PC-3 (cell line): ENCODE results near the gene VAV3. TPM values are rescaled to one million over a fixed set of nuclear protein-coding genes. Genes with fewer than 3 reads are reported as not detected.

Source experiments
- ATAC-seq: fragments of 200-7000 bp; cut with Tn5 transposase; 2 replicates; pipeline ENCODE4 v1.9.1; 2020; ENCODE audit warnings: mild to moderate bottlenecking, moderate library complexity
- BruUV-seq: library from RNA; stranded (reverse); fragments of 400-500 nt; replicated peaks from 2 replicates; lab custom pipeline; 2021; lab: Mats Ljungman, UMichigan
- CTCF ChIA-PET: fragments of 300-600 bp; sonication (Branson Sonifier 250); formaldehyde crosslinking; loops from one replicate; lab custom pipeline; 2022; ENCODE audit warnings: antibody characterized with exemption; lab: Charles Lee
- POLR2A ChIA-PET: fragments of 300-600 bp; sonication (Branson Sonifier 250); formaldehyde crosslinking; loops from one replicate; lab custom pipeline; 2022; ENCODE audit warnings: antibody characterized with exemption; ENCODE audit not compliant: unreplicated experiment; lab: Charles Lee
- DNase-seq: peaks from one replicate; pipeline ENCODE4 v3.0.0-alpha.2; 2015
- H2AFZ ChIP-seq: fragments of 300-600 bp; sonication (generic); 2 replicates; pipeline ENCODE4 v1.6.0; 2016; ENCODE audit warnings: antibody characterized with exemption, low read length
- H3F3A ChIP-seq: fragments of 300-600 bp; sonication (generic); one replicate; pipeline ENCODE4 v1.6.0; 2017; ENCODE audit warnings: antibody characterized with exemption, low read length, control low read depth, mild to moderate bottlenecking; ENCODE audit not compliant: unreplicated experiment
- H3K27ac ChIP-seq: fragments of 300-600 bp; sonication (generic); 2 replicates; pipeline ENCODE4 v1.5.1; 2016; ENCODE audit warnings: mild to moderate bottlenecking, low read length
- H3K27me3 ChIP-seq: fragments of 300-600 bp; sonication (generic); 2 replicates; pipeline ENCODE4 v1.6.1; 2016; ENCODE audit warnings: low read length, mixed read lengths
- H3K36me3 ChIP-seq: fragments of 300-600 bp; sonication (generic); 2 replicates; pipeline ENCODE4 v1.6.1; 2016; ENCODE audit warnings: low read depth, mixed run types, low read length, mixed read lengths
- H3K4me1 ChIP-seq: fragments of 300-600 bp; sonication (generic); 2 replicates; pipeline ENCODE4 v1.5.1; 2016; ENCODE audit warnings: low read length; ENCODE audit not compliant: insufficient read depth
- H3K4me2 ChIP-seq: fragments of 300-600 bp; sonication (generic); 2 replicates; pipeline ENCODE4 v1.6.0; 2016; ENCODE audit warnings: low read length
- H3K4me3 ChIP-seq: fragments of 300-600 bp; sonication (generic); 2 replicates; pipeline ENCODE4 v1.5.1; 2016; ENCODE audit warnings: mild to moderate bottlenecking, low read length, mixed read lengths
- H3K79me2 ChIP-seq: fragments of 300-600 bp; sonication (generic); 2 replicates; pipeline ENCODE4 v1.6.1; 2017; ENCODE audit warnings: low read length, mixed read lengths
- H3K9ac ChIP-seq: fragments of 300-600 bp; sonication (generic); 2 replicates; pipeline ENCODE4 v1.6.0; 2016; ENCODE audit warnings: mild to moderate bottlenecking, low read length
- H3K9me2 ChIP-seq: fragments of 300-600 bp; sonication (generic); replicated peaks from 2 replicates; pipeline ENCODE4 v1.6.1; 2016; ENCODE audit warnings: mixed run types, low read length, mixed read lengths
- H3K9me3 ChIP-seq: fragments of 300-600 bp; sonication (generic); 2 replicates; pipeline ENCODE4 v1.6.1; 2016; ENCODE audit warnings: low read length, mixed read lengths
- H4K20me1 ChIP-seq: fragments of 300-600 bp; sonication (generic); 2 replicates; pipeline ENCODE4 v1.6.1; 2016; ENCODE audit warnings: low read length, mixed read lengths
- EZH2 ChIP-seq: fragments of 300-600 bp; sonication (generic); IDR thresholded peaks from one replicate; pipeline ENCODE4 v1.6.1; 2017; ENCODE audit warnings: antibody characterized with exemption, mild to moderate bottlenecking, low read length; ENCODE audit not compliant: unreplicated experiment
- EZH2phosphoT487 ChIP-seq: fragments of 300-600 bp; sonication (generic); IDR thresholded peaks from 2 replicates; pipeline ENCODE4 v1.6.1; 2018; ENCODE audit warnings: mild to moderate bottlenecking, antibody characterized with exemption, low read length, borderline replicate concordance
- intact Hi-C: fragments of 100-400 bp; cut with micrococcal nuclease; formaldehyde crosslinking; loops from 2 replicates; pipeline ENCODE4 v1.9.0; 2023
- total RNA-seq: library from RNA; depleted of rRNA; stranded (reverse); fragments of >200 nt; gene quantifications from 2 replicates; pipeline ENCODE4 v1.2.3, GENCODE V29; 2014
- TF ChIP-seq, protein P1 (sequence below): fragments of 300-600 bp; sonication (generic); conservative IDR thresholded peaks from 2 replicates; pipeline ENCODE4 v1.5.1; 2017; ENCODE audit warnings: antibody characterized with exemption, low read depth, mild to moderate bottlenecking, low read length

VAV3 gene
- total RNA-seq, 1 experiment from 2014 or later = 0.73 TPM

DNA sequence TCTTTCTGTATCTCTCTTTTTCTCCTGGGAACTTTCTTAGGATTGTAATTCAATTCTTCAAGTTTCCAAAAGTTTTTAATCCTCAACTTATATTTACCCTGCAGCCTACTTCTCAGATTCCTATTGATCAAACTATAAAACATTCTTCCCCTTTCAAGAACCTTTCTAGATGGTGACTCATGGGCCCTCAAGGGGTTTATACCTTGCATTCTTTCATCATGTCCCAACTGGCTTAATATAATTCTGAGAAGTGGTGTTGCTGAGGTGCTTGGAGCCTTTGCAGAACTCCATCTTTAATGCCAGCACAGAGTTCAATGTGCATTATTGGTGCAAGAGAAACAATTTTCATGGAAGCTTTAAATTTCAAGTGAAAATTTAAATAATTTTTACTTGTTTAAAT, 273.4 kb downstream of the VAV3 start:
- intact Hi-C loops = no loop called here
- Histone ChIP-seq H2AFZ (no peak overlapping the region), H3K27ac (peak overlapping the region; percentile 83), H3K9me2 (no peaks in the 10 kb centered on the region), H3K27me3 (no peaks in the 10 kb centered on the region), H3K4me2 (peak overlapping the region; percentile 54), H3K4me3 (no peak overlapping the region), H3K79me2 (no peaks in the 10 kb centered on the region), H3K36me3 (no peaks in the 10 kb centered on the region), H3K9ac (no peak overlapping the region), H3K4me1 (peaks cover 52% of the 10 kb centered on the region), H3F3A (no peaks in the 10 kb centered on the region), H4K20me1 (no peaks in the 10 kb centered on the region), H3K9me3 (no peaks in the 10 kb centered on the region)
- DNase-seq = peak; percentile 95
- TF ChIP-seq EZH2phosphoT487 (no peak), EZH2 (no peak)
- TF ChIP-seq, protein P1, sequence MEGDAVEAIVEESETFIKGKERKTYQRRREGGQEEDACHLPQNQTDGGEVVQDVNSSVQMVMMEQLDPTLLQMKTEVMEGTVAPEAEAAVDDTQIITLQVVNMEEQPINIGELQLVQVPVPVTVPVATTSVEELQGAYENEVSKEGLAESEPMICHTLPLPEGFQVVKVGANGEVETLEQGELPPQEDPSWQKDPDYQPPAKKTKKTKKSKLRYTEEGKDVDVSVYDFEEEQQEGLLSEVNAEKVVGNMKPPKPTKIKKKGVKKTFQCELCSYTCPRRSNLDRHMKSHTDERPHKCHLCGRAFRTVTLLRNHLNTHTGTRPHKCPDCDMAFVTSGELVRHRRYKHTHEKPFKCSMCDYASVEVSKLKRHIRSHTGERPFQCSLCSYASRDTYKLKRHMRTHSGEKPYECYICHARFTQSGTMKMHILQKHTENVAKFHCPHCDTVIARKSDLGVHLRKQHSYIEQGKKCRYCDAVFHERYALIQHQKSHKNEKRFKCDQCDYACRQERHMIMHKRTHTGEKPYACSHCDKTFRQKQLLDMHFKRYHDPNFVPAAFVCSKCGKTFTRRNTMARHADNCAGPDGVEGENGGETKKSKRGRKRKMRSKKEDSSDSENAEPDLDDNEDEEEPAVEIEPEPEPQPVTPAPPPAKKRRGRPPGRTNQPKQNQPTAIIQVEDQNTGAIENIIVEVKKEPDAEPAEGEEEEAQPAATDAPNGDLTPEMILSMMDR = no peak
- ATAC-seq = peak; percentile 52
- ChIA-PET CTCF (no interaction called here), POLR2A (no interaction called here)
- BruUV-seq = no TSS peak

DNA sequence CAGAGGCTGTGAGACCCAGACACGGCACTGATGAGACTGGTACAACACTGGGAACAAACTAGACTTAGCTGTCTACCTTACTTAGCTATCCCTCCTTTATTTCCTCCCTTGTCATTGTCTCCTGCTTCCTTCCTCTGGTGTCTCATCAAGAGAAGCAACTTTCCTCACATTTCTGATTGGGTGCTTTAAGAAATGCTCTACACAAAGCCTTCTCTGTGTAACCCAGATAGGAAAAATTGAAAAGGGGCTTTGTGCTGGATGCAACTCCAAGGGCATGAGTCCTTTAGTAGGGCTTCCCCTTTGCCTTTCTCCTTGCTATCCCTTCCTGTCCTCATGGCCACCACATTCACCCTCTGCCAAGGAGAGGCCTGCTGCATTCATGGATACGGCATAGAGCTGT, 274.5 kb downstream of the VAV3 start:
- Histone ChIP-seq H3K9me2 (no peaks in the 10 kb centered on the region), H3K4me2 (no peak overlapping the region), H3K9me3 (no peaks in the 10 kb centered on the region), H3K4me1 (peaks cover 52% of the 10 kb centered on the region), H3K27me3 (no peaks in the 10 kb centered on the region), H3K36me3 (no peaks in the 10 kb centered on the region), H3K27ac (peak overlapping the region; percentile 83), H4K20me1 (no peaks in the 10 kb centered on the region), H3K4me3 (no peak overlapping the region), H3K79me2 (no peaks in the 10 kb centered on the region), H3F3A (no peaks in the 10 kb centered on the region), H3K9ac (peak overlapping the region; percentile 15; the same call in 1 of the 2 replicates), H2AFZ (no peak overlapping the region)
- POLR2A ChIA-PET = no interaction called here
- DNase-seq (no peak), ATAC-seq (no peak)
- TF ChIP-seq, protein P1 = no peak
- no peak for TF ChIP-seq EZH2phosphoT487
- TF ChIP-seq EZH2 = no peak
- CTCF ChIA-PET = interaction anchor here (0.6 kb wide), 1 partner anchor 614 kb away, joined by 4 read pairs; no protein-coding TSS in a partner anchor
- intact Hi-C loops = no loop called here
- no TSS peak for BruUV-seq

GRCh38 chr1:107689733-107690132, 275.2 kb downstream of the VAV3 start:
- Histone ChIP-seq H3K4me2 (peak overlapping the region; percentile 69), H3F3A (no peaks in the 10 kb centered on the region), H3K4me3 (no peak overlapping the region), H3K27me3 (no peaks in the 10 kb centered on the region), H3K9me2 (no peaks in the 10 kb centered on the region), H3K9ac (no peak overlapping the region), H4K20me1 (no peaks in the 10 kb centered on the region), H3K4me1 (peaks cover 52% of the 10 kb centered on the region), H3K36me3 (no peaks in the 10 kb centered on the region), H2AFZ (no peak overlapping the region), H3K9me3 (no peaks in the 10 kb centered on the region), H3K27ac (peak overlapping the region; percentile 88), H3K79me2 (no peaks in the 10 kb centered on the region)
- ChIA-PET POLR2A (no interaction called here), CTCF (no interaction called here)
- peak; percentile 36 for DNase-seq
- intact Hi-C loops = loop anchor here (2.0 to 10.0 kb wide), 2 partner anchors 59 to 525 kb away; no protein-coding TSS in a partner anchor
- no peak for ATAC-seq
- TF ChIP-seq EZH2phosphoT487 (no peak), EZH2 (no peak)
- TF ChIP-seq, protein P1 = no peak; the same call in 1 of the 2 replicates
- BruUV-seq = no TSS peak
